DND-41 (cell line): Measurements from ENCODE around the gene FBXW4.

Source experiments
- ATAC-seq: fragments of 200-7000 bp; cut with Tn5 transposase; 3 replicates; pipeline ENCODE4 v1.9.1; 2021; ENCODE audit warnings: low read depth; ENCODE audit not compliant: insufficient read depth
- DNase-seq: peaks from one replicate; pipeline ENCODE4 v3.0.0-alpha.2; 2020
- H2AFZ ChIP-seq: 2 replicates; pipeline ENCODE4 v1.6.0; 2012; ENCODE audit warnings: low read depth, low read length
- H3K27ac ChIP-seq: 2 replicates; pipeline ENCODE4 v1.5.1; 2012; ENCODE audit warnings: low read length, inconsistent platforms
- H3K27me3 ChIP-seq: fragments of 200-600 bp; sonication (generic); 2 replicates; pipeline ENCODE4 v1.6.0; 2012; ENCODE audit warnings: low read length, mild to moderate bottlenecking, inconsistent platforms; ENCODE audit not compliant: insufficient read depth, poor library complexity
- H3K36me3 ChIP-seq: 2 replicates; pipeline ENCODE4 v1.5.1; 2012; ENCODE audit warnings: low read length, inconsistent platforms; ENCODE audit not compliant: insufficient read depth
- H3K4me1 ChIP-seq: 2 replicates; pipeline ENCODE4 v1.5.1; 2012; ENCODE audit warnings: mild to moderate bottlenecking, low read length; ENCODE audit not compliant: insufficient read depth
- H3K4me2 ChIP-seq: 2 replicates; pipeline ENCODE4 v1.6.0; 2012; ENCODE audit warnings: mild to moderate bottlenecking, moderate library complexity, low read length, inconsistent platforms; ENCODE audit not compliant: insufficient read depth
- H3K4me3 ChIP-seq, 2 experiments: fragments of 200-600 bp in 1 of 2; shearing (Covaris generic) in 1 of 2; 2 replicates each; pipeline ENCODE4 v1.5.1; 2012 to 2016; ENCODE audit warnings: inconsistent platforms in 2 of 2, low read length in 2 of 2, mild to moderate bottlenecking in 2 of 2, low read depth in 1 of 2, moderate library complexity in 1 of 2
- H3K79me2 ChIP-seq: 2 replicates; pipeline ENCODE4 v1.6.0; 2012; ENCODE audit warnings: low read length, inconsistent platforms; ENCODE audit not compliant: insufficient read depth
- H3K9ac ChIP-seq: 2 replicates; pipeline ENCODE4 v1.6.0; 2012; ENCODE audit warnings: low read depth, mild to moderate bottlenecking, inconsistent platforms, low read length, moderate library complexity
- H3K9me3 ChIP-seq: 2 replicates; pipeline ENCODE4 v1.5.1; 2012; ENCODE audit warnings: low read length, moderate library complexity, mild to moderate bottlenecking, inconsistent platforms; ENCODE audit not compliant: insufficient read depth, severe bottlenecking
- H4K20me1 ChIP-seq: 2 replicates; pipeline ENCODE4 v1.6.0; 2012; ENCODE audit warnings: low read length; ENCODE audit not compliant: insufficient read depth
- EZH2 ChIP-seq: IDR thresholded peaks from 3 replicates; pipeline ENCODE4 v1.6.1; 2012; ENCODE audit warnings: borderline replicate concordance, low read depth, mild to moderate bottlenecking, moderate library complexity, low read length, inconsistent platforms; ENCODE audit not compliant: severe bottlenecking
- TF ChIP-seq, protein P1 (sequence below): IDR thresholded peaks from 2 replicates; pipeline ENCODE4 v1.5.1; 2012; ENCODE audit warnings: borderline replicate concordance, low read length, moderate library complexity, mild to moderate bottlenecking; ENCODE audit not compliant: poor library complexity, severe bottlenecking; ENCODE audit errors: extremely low read depth

Gene FBXW4

DNA sequence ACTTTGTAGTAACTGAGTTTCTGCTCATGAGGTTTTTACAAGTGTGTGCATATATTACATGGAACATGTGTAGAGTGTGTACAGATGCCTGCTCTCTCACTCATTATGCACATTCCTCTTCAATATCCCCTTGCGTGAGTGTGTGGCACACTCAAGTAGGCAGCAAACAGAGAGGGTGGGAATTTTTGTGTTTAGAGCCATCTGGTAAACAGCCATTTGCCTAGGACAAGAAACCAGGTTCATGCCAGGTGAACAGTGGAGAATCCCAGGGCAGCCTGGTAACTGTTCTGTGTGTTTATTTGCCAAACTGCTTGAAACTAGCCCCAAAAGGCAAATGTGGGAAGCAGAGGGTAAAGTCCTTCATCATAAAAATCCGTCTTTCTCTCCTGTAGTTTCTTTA, 19.9 kb downstream of the FBXW4 start:
- Histone ChIP-seq H3K4me2 (no peak overlapping the region), H3K4me3 (no peak overlapping the region), H3K79me2 (peaks cover 3% of the 10 kb centered on the region; the same call in 1 of the 2 replicates), H3K27ac (no peak overlapping the region), H4K20me1 (no peaks in the 10 kb centered on the region), H3K9me3 (peaks cover 9% of the 10 kb centered on the region), H3K9ac (no peak overlapping the region), H3K36me3 (peaks cover 61% of the 10 kb centered on the region), H2AFZ (no peak overlapping the region), H3K27me3 (no peaks in the 10 kb centered on the region), H3K4me1 (no peaks in the 10 kb centered on the region)
- ATAC-seq = no peak
- no peak for DNase-seq
- TF ChIP-seq, protein P1, sequence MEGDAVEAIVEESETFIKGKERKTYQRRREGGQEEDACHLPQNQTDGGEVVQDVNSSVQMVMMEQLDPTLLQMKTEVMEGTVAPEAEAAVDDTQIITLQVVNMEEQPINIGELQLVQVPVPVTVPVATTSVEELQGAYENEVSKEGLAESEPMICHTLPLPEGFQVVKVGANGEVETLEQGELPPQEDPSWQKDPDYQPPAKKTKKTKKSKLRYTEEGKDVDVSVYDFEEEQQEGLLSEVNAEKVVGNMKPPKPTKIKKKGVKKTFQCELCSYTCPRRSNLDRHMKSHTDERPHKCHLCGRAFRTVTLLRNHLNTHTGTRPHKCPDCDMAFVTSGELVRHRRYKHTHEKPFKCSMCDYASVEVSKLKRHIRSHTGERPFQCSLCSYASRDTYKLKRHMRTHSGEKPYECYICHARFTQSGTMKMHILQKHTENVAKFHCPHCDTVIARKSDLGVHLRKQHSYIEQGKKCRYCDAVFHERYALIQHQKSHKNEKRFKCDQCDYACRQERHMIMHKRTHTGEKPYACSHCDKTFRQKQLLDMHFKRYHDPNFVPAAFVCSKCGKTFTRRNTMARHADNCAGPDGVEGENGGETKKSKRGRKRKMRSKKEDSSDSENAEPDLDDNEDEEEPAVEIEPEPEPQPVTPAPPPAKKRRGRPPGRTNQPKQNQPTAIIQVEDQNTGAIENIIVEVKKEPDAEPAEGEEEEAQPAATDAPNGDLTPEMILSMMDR = no peak
- no peak for TF ChIP-seq EZH2

- Histone ChIP-seq H4K20me1 (no peaks in the 10 kb centered on the region; the same call in 1 of the 2 replicates), H3K4me2 (no peak overlapping the region), H3K4me1 (no peaks in the 10 kb centered on the region), H3K4me3 (no peak overlapping the region), H2AFZ (no peak overlapping the region), H3K27me3 (no peaks in the 10 kb centered on the region), H3K79me2 (no peaks in the 10 kb centered on the region), H3K36me3 (peaks cover 84% of the 10 kb centered on the region), H3K9ac (no peak overlapping the region), H3K27ac (no peak overlapping the region), H3K9me3 (peaks cover 9% of the 10 kb centered on the region)
- TF ChIP-seq, protein P1 = no peak
- no peak for TF ChIP-seq EZH2
- DNase-seq (no peak), ATAC-seq (no peak)
These were observed 22.4 kb downstream of the FBXW4 start for GRCh38 chr10:101672536-101672935.

DNA sequence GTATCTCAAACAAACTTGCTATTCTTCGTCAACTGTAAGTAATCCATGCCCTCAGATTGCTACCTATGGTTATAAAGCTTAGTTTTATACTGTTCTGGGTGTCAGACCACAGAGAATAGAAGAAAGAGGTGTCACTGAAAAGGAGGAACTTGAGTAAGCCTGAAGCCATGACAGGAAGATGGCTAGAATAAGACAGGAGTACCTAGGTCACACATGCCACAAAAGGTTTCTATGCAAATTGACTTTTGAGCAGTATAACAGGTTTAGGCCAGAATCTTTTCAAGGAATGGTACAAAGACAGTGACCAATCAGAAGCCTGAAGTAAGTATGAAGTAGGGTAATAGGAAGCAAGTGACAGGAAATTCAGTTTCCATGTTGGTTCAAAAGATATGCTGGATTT, 23.5 kb downstream of the FBXW4 start:
- Histone ChIP-seq H3K36me3 (peaks cover 81% of the 10 kb centered on the region), H4K20me1 (no peaks in the 10 kb centered on the region; the same call in 1 of the 2 replicates), H3K9ac (no peak overlapping the region), H3K79me2 (no peaks in the 10 kb centered on the region), H3K27ac (no peak overlapping the region), H2AFZ (no peak overlapping the region), H3K27me3 (no peaks in the 10 kb centered on the region), H3K4me3 (no peak overlapping the region), H3K9me3 (no peaks in the 10 kb centered on the region), H3K4me1 (no peaks in the 10 kb centered on the region), H3K4me2 (no peak overlapping the region)
- TF ChIP-seq, protein P1 = no peak
- no peak for TF ChIP-seq EZH2
- no peak for ATAC-seq
- DNase-seq = no peak

DNA sequence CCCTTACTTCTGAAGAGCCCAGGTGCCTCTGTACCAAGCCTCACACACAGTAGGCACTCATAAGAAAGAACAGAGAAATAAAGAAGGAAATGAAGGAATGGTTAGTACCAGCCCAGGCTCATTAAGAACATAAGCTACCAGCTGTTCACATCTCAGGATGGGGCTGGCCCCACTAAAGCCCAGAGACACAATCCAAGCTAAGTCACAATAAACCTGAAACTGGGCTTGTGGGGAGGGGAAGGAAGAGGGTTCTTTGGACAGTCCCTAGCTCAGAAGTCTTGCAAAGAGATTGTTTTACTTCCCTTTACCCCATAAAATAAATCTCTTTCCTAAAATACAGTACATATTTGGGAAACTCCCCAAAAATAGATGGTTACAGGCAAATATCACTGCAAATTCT, 24.3 kb downstream of the FBXW4 start:
- peaks cover 83% of the 10 kb centered on the region for H3K36me3 ChIP-seq
- no peaks in the 10 kb centered on the region for H3K79me2 ChIP-seq
- TF ChIP-seq EZH2 = no peak
- TF ChIP-seq, protein P1 = no peak
- DNase-seq (no peak), ATAC-seq (no peak)
- H3K27ac ChIP-seq = no peak overlapping the region
- no peaks in the 10 kb centered on the region for H3K9me3 ChIP-seq
- no peaks in the 10 kb centered on the region; the same call in 1 of the 2 replicates for H4K20me1 ChIP-seq
- no peak overlapping the region for H3K9ac ChIP-seq
- no peaks in the 10 kb centered on the region for H3K27me3 ChIP-seq
- H3K4me1 ChIP-seq = no peaks in the 10 kb centered on the region
- H2AFZ ChIP-seq = no peak overlapping the region
- no peak overlapping the region for H3K4me3 ChIP-seq
- no peak overlapping the region for H3K4me2 ChIP-seq
